ENCODE data around the gene MAPK11. TPM values are rescaled to one million over a fixed set of nuclear protein-coding genes. Genes with fewer than 3 reads are reported as not detected.

MAPK11 gene
- total RNA-seq, 1 donor from 2014 or later, result 11.3 TPM

GRCh38 chr22:50226875-50227165 is 43.4 kb downstream of the MAPK11 start:
- no peaks in the 10 kb centered on the region for H3K27me3 Mint-ChIP-seq
- no peak overlapping the region for H3K27ac Mint-ChIP-seq
- CTCF ChIA-PET, result no interaction called here
- no peak for DNase-seq
- no peak overlapping the region for H3K4me3 Mint-ChIP-seq
- TF ChIP-seq CTCF (IDR thresholded peaks at IDR 0.05), result no peak
- peaks cover 64% of the 10 kb centered on the region for H3K36me3 Mint-ChIP-seq (ENCODE audit: low read depth)
- no peak for ATAC-seq (ENCODE audit: low read depth)
- H3K4me1 Mint-ChIP-seq, result no peaks in the 10 kb centered on the region
- no peaks in the 10 kb centered on the region for H3K9me3 Mint-ChIP-seq
- POLR2A ChIA-PET, result no interaction called here
- intact Hi-C loops (cut with micrococcal nuclease), result no loop called here

GRCh38 chr22:50226063-50226874 is 43.9 kb downstream of the MAPK11 start:
- H3K4me1 Mint-ChIP-seq, result no peaks in the 10 kb centered on the region
- POLR2A ChIA-PET, result no interaction called here
- CTCF ChIA-PET, result interaction anchor here (0.5 kb wide), 1 partner anchor 315 kb away, joined by 6 read pairs; no protein-coding TSS in a partner anchor
- no peak for DNase-seq
- H3K27ac Mint-ChIP-seq, result no peak overlapping the region
- H3K36me3 Mint-ChIP-seq (ENCODE audit: low read depth), result peaks cover 63% of the 10 kb centered on the region
- intact Hi-C loops (cut with micrococcal nuclease), result no loop called here
- ATAC-seq (ENCODE audit: low read depth), result no peak
- no peaks in the 10 kb centered on the region for H3K9me3 Mint-ChIP-seq
- no peak overlapping the region for H3K4me3 Mint-ChIP-seq
- TF ChIP-seq CTCF (IDR thresholded peaks at IDR 0.05), result no peak
- no peaks in the 10 kb centered on the region for H3K27me3 Mint-ChIP-seq

GRCh38 chr22:50225200-50225969 is 44.8 kb downstream of the MAPK11 start:
- Mint-ChIP-seq H3K27ac (no peak overlapping the region), H3K4me3 (no peak overlapping the region), H3K4me1 (no peaks in the 10 kb centered on the region), H3K36me3 (ENCODE audit: low read depth) (peaks cover 70% of the 10 kb centered on the region), H3K9me3 (no peaks in the 10 kb centered on the region), H3K27me3 (no peaks in the 10 kb centered on the region)
- no peak for TF ChIP-seq CTCF (IDR thresholded peaks at IDR 0.05)
- POLR2A ChIA-PET, result no interaction called here
- intact Hi-C loops (cut with micrococcal nuclease), result no loop called here
- CTCF ChIA-PET, result no interaction called here
- DNase-seq (no peak), ATAC-seq (ENCODE audit: low read depth) (no peak)

- ChIA-PET POLR2A (no interaction called here), CTCF (no interaction called here)
- Mint-ChIP-seq H3K27ac (no peak overlapping the region), H3K4me3 (no peak overlapping the region), H3K36me3 (ENCODE audit: low read depth) (peaks cover 68% of the 10 kb centered on the region), H3K27me3 (no peaks in the 10 kb centered on the region), H3K4me1 (no peaks in the 10 kb centered on the region), H3K9me3 (no peaks in the 10 kb centered on the region)
- TF ChIP-seq CTCF (IDR thresholded peaks at IDR 0.05), result no peak
- intact Hi-C loops (cut with micrococcal nuclease), result no loop called here
- no peak for ATAC-seq (ENCODE audit: low read depth)
- no peak for DNase-seq
These were observed 46.1 kb downstream of the MAPK11 start for GRCh38 chr22:50224071-50224470.

- H3K27ac Mint-ChIP-seq, result no peak overlapping the region
- ChIA-PET POLR2A (no interaction called here), CTCF (interaction anchor here (2.9 kb wide), 1 partner anchor 73 kb away, joined by 15 read pairs; no protein-coding TSS in a partner anchor)
- no peaks in the 10 kb centered on the region for H3K9me3 Mint-ChIP-seq
- intact Hi-C loops (cut with micrococcal nuclease), result no loop called here
- DNase-seq (no peak), ATAC-seq (ENCODE audit: low read depth) (no peak)
- H3K27me3 Mint-ChIP-seq, result no peaks in the 10 kb centered on the region
- no peak for TF ChIP-seq CTCF (IDR thresholded peaks at IDR 0.05)
- no peaks in the 10 kb centered on the region for H3K4me1 Mint-ChIP-seq
- H3K36me3 Mint-ChIP-seq (ENCODE audit: low read depth), result peaks cover 74% of the 10 kb centered on the region
- H3K4me3 Mint-ChIP-seq, result no peak overlapping the region
These were observed 47.7 kb downstream of the MAPK11 start for GRCh38 chr22:50222508-50222907.

Measured in activated B cell treated with CpG ODN at 0.5 μM for 24 hours (primary cell).